ENCODE measurements around the gene NRIP3. TPM values are rescaled to one million over a fixed set of nuclear protein-coding genes. Genes with fewer than 3 reads are reported as not detected.
A peak's percentile ranks its signal among the peaks of the same experiment; 100 is the strongest.
"Not testable (repeated sequence)": the region's sequence is repeated elsewhere in the genome, so short reads cannot be mapped to it uniquely, and the experiment has no call there.

The NRIP3 gene
- total RNA-seq, 2 donors from 2014 or later: 2.2 to 2.4 TPM

DNA sequence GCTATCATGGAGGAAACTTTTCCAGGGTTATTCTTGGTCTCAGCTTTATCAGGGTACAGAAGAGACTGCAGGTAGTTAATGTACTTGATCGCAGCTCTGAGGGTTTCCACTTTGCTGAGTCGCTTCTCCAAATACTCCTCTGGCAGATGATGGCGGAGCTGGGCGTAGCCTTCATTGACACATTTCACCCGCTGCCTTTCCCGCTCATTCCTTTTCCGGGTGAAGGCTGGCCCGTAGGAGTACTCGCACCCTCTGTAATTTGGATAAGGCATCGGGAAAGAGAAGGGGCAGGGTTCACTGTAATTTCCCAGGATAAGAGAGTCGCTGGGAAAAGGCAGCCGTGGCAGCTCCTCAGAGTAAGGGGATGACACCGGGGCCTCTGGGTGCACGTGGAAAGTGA lies 66.1 kb downstream of the NRIP3 start:
- H3K27ac Mint-ChIP-seq: no peak overlapping the region
- no peaks in the 10 kb centered on the region for H3K9me3 Mint-ChIP-seq
- H3K4me1 Mint-ChIP-seq: no peaks in the 10 kb centered on the region
- no peak for ATAC-seq (replicated peaks)
- H3K27me3 Mint-ChIP-seq: peaks cover 5% of the 10 kb centered on the region
- no peak overlapping the region for H3K4me3 Mint-ChIP-seq
- H3K36me3 Mint-ChIP-seq (ENCODE audit: low read depth): no peaks in the 10 kb centered on the region

DNA sequence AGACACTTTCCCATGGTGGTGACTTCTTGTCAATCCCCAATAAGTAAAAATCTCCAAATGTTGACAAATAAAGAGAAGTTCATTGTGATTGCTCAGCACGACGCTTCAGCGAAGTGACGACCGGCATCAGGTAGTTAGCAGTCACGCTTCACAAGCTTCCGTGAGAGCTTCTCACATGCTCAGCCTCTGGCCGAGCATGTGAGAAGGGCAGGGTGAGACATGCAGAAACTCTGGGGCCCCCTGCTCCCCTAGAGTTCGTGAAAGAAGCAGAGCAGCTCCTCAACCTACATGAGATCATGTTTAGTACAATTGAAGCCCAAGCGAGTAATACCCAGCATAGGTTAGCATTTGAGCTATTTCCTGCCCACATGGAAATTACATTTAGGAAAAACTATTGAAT lies 66.6 kb downstream of the NRIP3 start:
- no peaks in the 10 kb centered on the region for H3K4me1 Mint-ChIP-seq
- ATAC-seq (replicated peaks): peak; percentile 34
- no peak overlapping the region for H3K27ac Mint-ChIP-seq
- H3K36me3 Mint-ChIP-seq (ENCODE audit: low read depth): no peaks in the 10 kb centered on the region
- H3K9me3 Mint-ChIP-seq: no peaks in the 10 kb centered on the region
- H3K4me3 Mint-ChIP-seq: no peak overlapping the region
- H3K27me3 Mint-ChIP-seq: peaks cover 5% of the 10 kb centered on the region

DNA sequence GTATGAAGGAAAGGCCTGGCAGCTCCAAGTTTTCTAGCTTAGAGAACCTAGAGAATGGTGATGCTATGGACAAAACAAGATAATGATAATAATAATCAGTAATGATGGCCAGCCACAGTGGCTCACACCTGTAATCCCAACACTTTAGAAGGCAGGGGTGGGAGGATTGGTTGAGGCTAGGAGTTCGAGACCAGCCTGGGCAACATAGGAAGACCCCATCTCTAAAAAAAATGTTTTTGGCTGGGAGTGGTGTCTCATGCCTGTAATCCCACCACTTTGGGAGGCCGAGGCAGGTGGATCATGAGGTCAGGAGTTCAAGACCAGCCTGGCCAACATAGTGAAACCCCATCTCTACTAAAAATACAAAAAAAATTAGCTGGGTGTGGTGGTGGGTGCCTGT lies 68.0 kb downstream of the NRIP3 start:
- peak overlapping the region; percentile 17 for H3K27ac Mint-ChIP-seq
- H3K36me3 Mint-ChIP-seq (ENCODE audit: low read depth); H3K4me1 Mint-ChIP-seq; H3K4me3 Mint-ChIP-seq; H3K27me3 Mint-ChIP-seq; H3K9me3 Mint-ChIP-seq; ATAC-seq (replicated peaks): not testable (repeated sequence)

DNA sequence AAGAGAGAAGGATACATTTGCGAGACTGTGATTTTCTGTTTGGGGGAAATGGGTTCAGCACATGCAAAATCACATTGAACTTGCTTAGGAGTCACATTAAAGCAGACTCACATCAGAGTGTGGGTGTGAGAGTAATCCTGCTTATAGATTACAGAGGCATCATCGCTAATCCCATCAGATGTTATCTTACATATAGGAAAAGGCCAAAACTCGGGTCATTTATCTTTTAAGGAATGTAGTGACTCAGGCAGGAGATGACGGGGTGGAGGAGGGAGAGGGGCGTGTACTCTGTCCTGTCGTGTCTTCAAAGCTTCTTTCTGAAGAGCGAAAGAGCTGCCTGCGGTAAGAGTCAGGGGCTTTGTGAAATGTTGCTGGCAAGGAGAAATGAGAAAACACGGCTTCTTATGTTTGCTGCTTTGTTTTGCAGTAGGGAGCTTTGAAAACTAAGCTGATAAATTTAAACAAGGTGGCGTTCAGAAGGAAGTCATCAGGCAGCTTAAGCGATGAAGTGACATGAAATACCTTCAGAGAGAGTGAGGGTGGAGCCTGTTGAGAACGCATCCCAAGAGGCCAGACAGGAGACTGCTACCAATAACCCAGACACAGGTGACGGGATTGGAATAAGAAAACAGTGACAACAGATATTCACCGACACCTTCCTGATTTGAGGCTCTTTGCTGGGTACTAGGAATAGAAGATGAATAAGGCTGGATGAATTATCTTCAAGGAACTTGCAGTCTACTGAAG lies 68.9 kb downstream of the NRIP3 start:
- H3K4me3 Mint-ChIP-seq: peak overlapping the region; percentile 7
- no peaks in the 10 kb centered on the region for H3K27me3 Mint-ChIP-seq
- no peaks in the 10 kb centered on the region for H3K4me1 Mint-ChIP-seq
- H3K9me3 Mint-ChIP-seq: no peaks in the 10 kb centered on the region
- H3K36me3 Mint-ChIP-seq (ENCODE audit: low read depth): no peaks in the 10 kb centered on the region
- ATAC-seq (replicated peaks): no peak
- peak overlapping the region; percentile 17 for H3K27ac Mint-ChIP-seq

DNA sequence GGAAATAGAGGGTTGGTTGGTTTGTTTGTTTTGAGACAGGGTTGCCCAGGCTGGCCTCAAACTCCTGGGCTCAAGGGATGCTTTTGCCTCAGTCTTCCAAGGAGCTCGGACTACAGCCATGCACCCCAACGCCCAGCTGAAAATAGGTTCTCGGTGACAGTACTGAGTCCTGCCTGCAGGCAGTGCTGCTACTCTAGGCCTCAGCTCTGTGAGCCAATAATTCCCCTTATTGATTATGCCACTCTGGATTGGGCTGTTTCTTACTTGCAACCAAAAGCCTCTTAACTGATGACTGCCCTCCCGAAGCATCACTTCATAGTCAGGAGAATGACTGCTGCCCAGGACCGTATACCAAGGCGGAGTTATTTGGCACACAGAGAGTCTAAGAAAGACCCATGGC lies 69.9 kb downstream of the NRIP3 start:
- ATAC-seq (replicated peaks): no peak
- no peaks in the 10 kb centered on the region for H3K27me3 Mint-ChIP-seq
- H3K27ac Mint-ChIP-seq: no peak overlapping the region
- H3K4me3 Mint-ChIP-seq: no peak overlapping the region
- H3K36me3 Mint-ChIP-seq (ENCODE audit: low read depth): no peaks in the 10 kb centered on the region
- no peaks in the 10 kb centered on the region for H3K9me3 Mint-ChIP-seq
- no peaks in the 10 kb centered on the region for H3K4me1 Mint-ChIP-seq

DNA sequence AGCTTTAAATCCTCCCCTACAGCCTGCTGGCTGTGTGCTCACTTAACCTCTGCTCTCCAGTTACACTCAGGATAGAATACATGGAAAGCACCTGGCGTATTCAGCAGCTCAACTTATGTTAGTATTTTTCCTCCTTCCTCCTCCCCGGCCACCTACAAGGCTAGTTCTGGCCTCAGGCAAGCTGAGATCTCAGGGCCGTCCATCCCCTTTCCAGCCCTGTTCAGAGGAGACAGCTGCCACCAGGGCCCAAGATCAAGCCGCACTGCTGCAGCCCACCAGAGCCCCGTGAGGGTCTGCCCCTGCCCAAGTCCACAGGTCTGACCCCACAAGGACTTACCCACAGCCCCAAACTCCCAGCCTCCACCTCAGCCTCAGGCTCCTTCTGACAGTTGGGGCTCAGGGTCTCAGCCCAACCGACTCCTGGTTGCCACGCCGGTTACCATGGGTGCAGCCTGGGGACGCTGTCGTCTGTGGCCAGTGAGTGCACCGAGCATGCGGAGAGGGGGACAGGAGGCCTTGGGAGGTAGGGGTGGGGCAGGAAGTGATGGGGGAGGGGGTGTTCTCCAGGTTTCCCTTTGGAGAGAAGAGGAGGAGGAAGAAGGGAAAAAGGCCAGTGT lies 71.1 kb downstream of the NRIP3 start, which contains the start of gene C11orf16:
Gene C11orf16, minus strand, starts transcription at position 384 of the 617 bp plus-strand sequence. CDS start 639 bp downstream, outside the sequence.
- H3K36me3 Mint-ChIP-seq (ENCODE audit: low read depth): no peaks in the 10 kb centered on the region
- ATAC-seq (replicated peaks): no peak
- no peak within 1 kb of the TSS for H3K27ac Mint-ChIP-seq
- no peaks in the 10 kb centered on the region for H3K4me1 Mint-ChIP-seq
- no peak within 1 kb of the TSS for H3K4me3 Mint-ChIP-seq
- no peaks in the 10 kb centered on the region for H3K27me3 Mint-ChIP-seq
- no peaks in the 10 kb centered on the region for H3K9me3 Mint-ChIP-seq

Other genes starting within 250 kb of the NRIP3 start
- 10 to 100 TPM; 25.6 to 31.9 TPM for gene AKIP1, start 92.8 kb downstream of the NRIP3 start, total RNA-seq
- gene C11orf16, start 71.1 kb downstream of the NRIP3 start, total RNA-seq: not detected
- not detected for gene ASCL3, start 61.0 kb downstream of the NRIP3 start, total RNA-seq
- 10 to 100 TPM; 15.0 to 24.3 TPM for gene TMEM9B, start 39.6 kb downstream of the NRIP3 start, total RNA-seq
- under 1 TPM in 1 of 2 donors, not detected in 1; 0.66 TPM for gene SCUBE2, start 87.6 kb upstream of the NRIP3 start, total RNA-seq

All from activated T-helper 17 cell treated with anti-CD3 and anti-CD28 coated beads, Interleukin-2, amount 50 U/mL, for 72 hours (primary cell).